HEK293T (cell line): ENCODE data around the gene ARHGEF28.

Experiments used
- CTCF ChIA-PET: fragments of 350-600 bp; formaldehyde crosslinking; extraction: SDS; loops from one replicate; lab custom pipeline; 2021; ENCODE audit warnings: antibody characterized with exemption, inconsistent platforms; lab: Yijun Ruan, JAX
- POLR2A ChIA-PET: fragments of 350-600 bp; formaldehyde crosslinking; extraction: SDS; loops from one replicate; lab custom pipeline; 2020; ENCODE audit warnings: antibody characterized with exemption, inconsistent platforms; lab: Yijun Ruan, JAX
- DNase-seq: peaks from one replicate; pipeline ENCODE4 v3.0.0; 2012; ENCODE audit warnings: mixed read lengths; ENCODE audit errors: extremely low spot score
- ARNT ChIP-seq: fragments of 450-650 bp; IDR thresholded peaks from 2 replicates; pipeline ENCODE4 v1.6.1; 2017; ENCODE audit warnings: mild to moderate bottlenecking
- BHLHE40 ChIP-seq: fragments of 450-650 bp; IDR thresholded peaks from 2 replicates; pipeline ENCODE4 v1.6.1; 2016; ENCODE audit warnings: mild to moderate bottlenecking, moderate library complexity, borderline replicate concordance
- CTBP1 ChIP-seq: fragments of 450-650 bp; IDR thresholded peaks from 2 replicates; pipeline ENCODE4 v1.6.1; 2016; ENCODE audit warnings: borderline replicate concordance
- ELF4 ChIP-seq: fragments of 450-650 bp; IDR thresholded peaks from 2 replicates; pipeline ENCODE4 v1.6.1; 2017; ENCODE audit warnings: antibody characterized with exemption
- FOXA1 ChIP-seq: fragments of 450-650 bp; IDR thresholded peaks from 2 replicates; pipeline ENCODE4 v1.6.1; 2016; ENCODE audit warnings: mild to moderate bottlenecking
- FOXK2 ChIP-seq: fragments of 450-650 bp; IDR thresholded peaks from 2 replicates; pipeline ENCODE4 v1.6.1; 2016; ENCODE audit warnings: mild to moderate bottlenecking
- FOXM1 ChIP-seq: fragments of 450-650 bp; IDR thresholded peaks from 2 replicates; pipeline ENCODE4 v1.6.1; 2017; ENCODE audit warnings: mild to moderate bottlenecking, borderline replicate concordance
- HDGF ChIP-seq: fragments of 450-650 bp; IDR thresholded peaks from 2 replicates; pipeline ENCODE4 v1.6.1; 2017; ENCODE audit warnings: antibody characterized with exemption, borderline replicate concordance
- L3MBTL2 ChIP-seq: fragments of 450-650 bp; conservative IDR thresholded peaks from 2 replicates; pipeline ENCODE4 v1.6.1; 2016; ENCODE audit warnings: mild to moderate bottlenecking
- LEF1 ChIP-seq: fragments of 450-650 bp; IDR thresholded peaks from 2 replicates; pipeline ENCODE4 v1.6.1; 2017; ENCODE audit warnings: mild to moderate bottlenecking, borderline replicate concordance
- NFRKB ChIP-seq: fragments of 450-650 bp; IDR thresholded peaks from 2 replicates; pipeline ENCODE4 v1.6.1; 2016; ENCODE audit warnings: mild to moderate bottlenecking, moderate library complexity
- PKNOX1 ChIP-seq: fragments of 450-650 bp; IDR thresholded peaks from 2 replicates; pipeline ENCODE4 v1.6.1; 2016
- SP1 ChIP-seq: fragments of 450-650 bp; IDR thresholded peaks from 2 replicates; pipeline ENCODE4 v1.6.1; 2017
- SUZ12 ChIP-seq: fragments of 450-650 bp; IDR thresholded peaks from 2 replicates; pipeline ENCODE4 v1.6.1; 2016; ENCODE audit warnings: mild to moderate bottlenecking
- TARDBP ChIP-seq: fragments of 450-650 bp; IDR thresholded peaks from 2 replicates; pipeline ENCODE4 v1.6.1; 2016
- ZNF384 ChIP-seq: fragments of 450-650 bp; IDR thresholded peaks from 2 replicates; pipeline ENCODE4 v1.6.1; 2016

The ARHGEF28 gene

GRCh38 chr5:73690015-73690414 is 64.0 kb downstream of the ARHGEF28 start:
- TF ChIP-seq ELF4 (no peak), FOXM1 (no peak), ARNT (no peak), TARDBP (no peak), CTBP1 (no peak), ZNF384 (no peak), FOXA1 (no peak), NFRKB (no peak), HDGF (no peak)
- no peak for DNase-seq
- ChIA-PET POLR2A (no interaction called here), CTCF (interaction anchor here (0.7 kb wide), 1 partner anchor 99 kb away, joined by 3 read pairs; no protein-coding TSS in a partner anchor)

GRCh38 chr5:73691302-73692080 is 65.5 kb downstream of the ARHGEF28 start:
- TF ChIP-seq TARDBP, result no peak
- TF ChIP-seq L3MBTL2, result no peak
- no peak for TF ChIP-seq PKNOX1
- no peak for TF ChIP-seq FOXM1
- no peak for TF ChIP-seq FOXA1
- no peak for TF ChIP-seq SUZ12
- ChIA-PET CTCF (no interaction called here), POLR2A (no interaction called here)
- DNase-seq, result no peak

GRCh38 chr5:73692166-73692640 is 66.2 kb downstream of the ARHGEF28 start:
- DNase-seq, result no peak
- ChIA-PET POLR2A (no interaction called here), CTCF (interaction anchor here (1.2 to 1.9 kb wide), 3 partner anchors 19 to 100 kb away, joined by 3 to 4 read pairs (median 3); no protein-coding TSS in a partner anchor)
- no peak for TF ChIP-seq ELF4
- TF ChIP-seq ARNT, result no peak
- TF ChIP-seq L3MBTL2, result no peak
- TF ChIP-seq HDGF, result no peak
- no peak for TF ChIP-seq SUZ12
- no peak for TF ChIP-seq LEF1
- no peak for TF ChIP-seq CTBP1
- no peak for TF ChIP-seq PKNOX1

- no peak for DNase-seq
- POLR2A ChIA-PET, result no interaction called here
- TF ChIP-seq FOXM1, result no peak
- CTCF ChIA-PET, result interaction anchor here (0.6 to 1.9 kb wide), 4 partner anchors 20 to 270 kb away, joined by 3 to 4 read pairs (median 4); no protein-coding TSS in a partner anchor
These were observed 67.0 kb downstream of the ARHGEF28 start for GRCh38 chr5:73692981-73693380.

- ChIA-PET CTCF (interaction anchor here (0.6 to 1.9 kb wide), 4 partner anchors 28 to 270 kb away, joined by 3 to 4 read pairs (median 4); no protein-coding TSS in a partner anchor), POLR2A (no interaction called here)
- TF ChIP-seq ZNF384 (no peak), FOXA1 (no peak), HDGF (no peak), SUZ12 (no peak), FOXM1 (no peak), LEF1 (no peak), CTBP1 (no peak), FOXK2 (no peak), SP1 (no peak), PKNOX1 (no peak), ELF4 (no peak), ARNT (no peak), BHLHE40 (no peak), TARDBP (no peak), L3MBTL2 (no peak)
- peak; percentile 24 for DNase-seq
These were observed 67.6 kb downstream of the ARHGEF28 start for GRCh38 chr5:73693573-73694061.

- TF ChIP-seq FOXK2, result no peak
- TF ChIP-seq ZNF384, result no peak
- TF ChIP-seq L3MBTL2, result no peak
- ChIA-PET POLR2A (no interaction called here), CTCF (interaction anchor here (1.3 to 1.9 kb wide), 2 partner anchors 28 to 102 kb away, joined by 4 read pairs; no protein-coding TSS in a partner anchor)
- no peak for DNase-seq
These were observed 68.1 kb downstream of the ARHGEF28 start for GRCh38 chr5:73694089-73694488.

- CTCF ChIA-PET, result no interaction called here
These were observed 72.0 kb downstream of the ARHGEF28 start for GRCh38 chr5:73698011-73698410.

More at GRCh38 chr5:73698011-73698410, 72.0 kb downstream of the ARHGEF28 start:
- TF ChIP-seq BHLHE40 (no peak), CTBP1 (no peak), ARNT (no peak), SP1 (no peak), HDGF (no peak), ZNF384 (no peak), ELF4 (no peak), FOXM1 (no peak), FOXK2 (no peak), TARDBP (no peak), LEF1 (no peak), PKNOX1 (no peak), SUZ12 (no peak), FOXA1 (no peak), NFRKB (no peak), L3MBTL2 (no peak)
- POLR2A ChIA-PET, result no interaction called here
- DNase-seq, result no peak
